ENCODE data around the gene MBD3L2. TPM values are rescaled to one million over a fixed set of nuclear protein-coding genes. Genes with fewer than 3 reads are reported as not detected.

MBD3L2 gene
- not detected in 5 replicates for total RNA-seq (2022; extraction: Qiagen RNA extraction)

DNA sequence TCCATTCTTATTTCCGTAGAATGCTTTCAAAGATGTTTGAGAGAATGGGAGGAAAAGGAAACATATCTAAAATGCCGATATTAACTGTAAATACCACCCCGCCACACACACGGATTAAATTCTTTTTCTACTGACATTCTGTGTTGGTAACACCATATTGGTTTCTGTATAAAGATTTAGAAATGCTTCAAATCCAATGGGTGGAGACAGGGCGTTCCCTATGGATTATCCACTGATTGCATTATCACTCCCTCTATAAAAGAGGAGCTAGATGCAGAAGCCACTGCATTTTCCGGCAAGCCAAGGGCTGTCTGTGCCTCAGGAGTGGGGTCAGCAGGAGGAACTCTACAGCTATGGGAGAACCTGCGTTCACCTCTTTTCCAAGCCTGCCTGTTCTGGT is at the start of gene MBD3L2:
TSS of gene MBD3L2 (plus strand) at position 301 of the 400 bp plus-strand sequence. CDS start at position 354, 53 bp downstream.

DNA sequence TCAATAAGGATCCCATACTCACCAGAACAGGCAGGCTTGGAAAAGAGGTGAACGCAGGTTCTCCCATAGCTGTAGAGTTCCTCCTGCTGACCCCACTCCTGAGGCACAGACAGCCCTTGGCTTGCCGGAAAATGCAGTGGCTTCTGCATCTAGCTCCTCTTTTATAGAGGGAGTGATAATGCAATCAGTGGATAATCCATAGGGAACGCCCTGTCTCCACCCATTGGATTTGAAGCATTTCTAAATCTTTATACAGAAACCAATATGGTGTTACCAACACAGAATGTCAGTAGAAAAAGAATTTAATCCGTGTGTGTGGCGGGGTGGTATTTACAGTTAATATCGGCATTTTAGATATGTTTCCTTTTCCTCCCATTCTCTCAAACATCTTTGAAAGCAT is 27.8 kb upstream of the MBD3L2 start, which contains the start of gene MBD3L2B:
TSS of gene MBD3L2B (minus strand) at position 101 of the 400 bp plus-strand sequence. CDS start at position 67, 34 bp downstream.

GRCh38 chr19:7030278-7030677 is 18.8 kb upstream of the MBD3L2 start, which contains the start of gene MBD3L5:
Gene MBD3L5, plus strand, starts transcription at chr19:7030578. Its CDS starts 34 bp downstream, at chr19:7030612.

DNA sequence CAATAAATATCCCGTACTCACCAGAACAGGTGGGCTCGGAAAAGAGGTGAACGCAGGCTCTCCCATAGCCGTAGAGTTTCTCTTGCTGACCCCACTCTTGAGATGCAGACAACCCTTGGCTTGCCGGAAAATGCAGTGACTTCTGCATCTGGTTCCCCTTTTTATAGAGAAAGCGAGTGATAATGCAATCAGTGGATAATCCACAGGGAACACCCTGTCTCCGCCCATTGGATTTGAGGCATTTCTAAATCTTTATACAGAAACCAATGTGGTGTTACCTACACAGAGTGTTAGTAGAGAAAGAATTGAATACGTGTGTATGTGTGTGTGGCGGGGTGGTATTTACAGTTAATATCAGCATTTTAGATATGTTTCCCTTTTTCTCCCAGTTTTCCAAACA is 9.0 kb upstream of the MBD3L2 start, which contains the start of gene MBD3L4:
TSS of gene MBD3L4 (minus strand) at position 101 of the 400 bp plus-strand sequence. CDS start at position 66, 35 bp downstream.

DNA sequence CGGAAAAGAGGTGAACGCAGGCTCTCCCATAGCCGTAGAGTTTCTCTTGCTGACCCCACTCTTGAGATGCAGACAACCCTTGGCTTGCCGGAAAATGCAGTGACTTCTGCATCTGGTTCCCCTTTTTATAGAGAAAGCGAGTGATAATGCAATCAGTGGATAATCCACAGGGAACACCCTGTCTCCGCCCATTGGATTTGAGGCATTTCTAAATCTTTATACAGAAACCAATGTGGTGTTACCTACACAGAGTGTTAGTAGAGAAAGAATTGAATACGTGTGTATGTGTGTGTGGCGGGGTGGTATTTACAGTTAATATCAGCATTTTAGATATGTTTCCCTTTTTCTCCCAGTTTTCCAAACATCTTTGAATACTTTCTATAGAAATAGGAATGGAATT is 9.5 kb downstream of the MBD3L2 start, which contains the start of gene MBD3L3:
TSS of gene MBD3L3 (minus strand) at position 101 of the 400 bp plus-strand sequence. CDS start at position 30, 71 bp downstream.

DNA sequence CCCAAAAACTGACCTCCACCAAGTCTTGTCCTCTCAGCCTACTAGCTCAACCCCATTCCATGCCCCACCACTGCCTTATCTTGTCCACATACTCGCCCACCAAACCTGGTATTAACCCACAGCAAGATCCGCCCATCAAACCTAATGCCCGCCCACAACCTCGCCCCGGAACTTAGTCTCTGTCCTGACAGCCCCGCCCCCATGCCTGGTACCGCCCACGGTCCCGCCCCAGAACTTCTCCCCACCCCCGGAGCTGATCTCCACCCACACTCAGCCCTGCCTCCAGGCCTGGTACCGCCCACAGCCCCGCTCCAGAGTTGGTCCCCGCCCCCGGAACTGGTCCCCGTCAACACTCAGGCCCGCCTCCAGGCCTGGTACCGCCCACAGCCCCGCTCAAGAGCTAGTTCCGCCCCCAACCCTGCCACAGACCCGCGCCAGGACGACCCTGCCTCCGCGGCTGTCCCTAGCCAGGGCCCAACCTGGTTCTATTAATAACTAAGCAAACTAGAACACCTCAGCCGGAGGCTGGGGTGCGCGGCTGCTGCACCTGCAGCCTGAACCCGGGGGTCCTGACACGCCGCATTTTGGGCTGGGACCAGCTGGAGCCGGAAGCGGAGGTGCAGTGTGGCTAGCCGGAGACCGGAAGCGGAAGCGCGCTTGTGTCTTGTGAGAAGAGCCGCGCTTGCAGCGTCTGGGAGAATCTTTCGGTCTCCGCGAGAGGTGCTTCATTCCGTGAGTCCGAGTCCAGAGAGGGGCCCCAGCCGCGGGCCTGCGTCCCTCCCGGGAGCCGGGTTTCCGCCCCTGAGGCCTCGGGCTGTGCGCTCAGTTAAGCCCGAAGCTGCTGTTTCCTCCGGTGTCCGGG is 20.2 kb downstream of the MBD3L2 start, which contains the start of gene ZNF557:
TSS of gene ZNF557 (plus strand) at position 662 of the 862 bp plus-strand sequence. CDS start 5,372 bp downstream, outside the sequence.

Other genes with a start within 250 kb of the MBD3L2 start
- 4.1 to 5.5 TPM (median 4.7 TPM) in 5 replicates for gene ADGRE1, start 161.7 kb upstream of the MBD3L2 start, total RNA-seq (2022; extraction: Qiagen RNA extraction)
- gene MBD3L2B, start 27.9 kb upstream of the MBD3L2 start, total RNA-seq (2022; extraction: Qiagen RNA extraction) = not detected in 5 replicates
- not detected in 5 replicates for gene MBD3L5, start 18.7 kb upstream of the MBD3L2 start, total RNA-seq (2022; extraction: Qiagen RNA extraction)
- not detected in 5 replicates for gene MBD3L4, start 9.1 kb upstream of the MBD3L2 start, total RNA-seq (2022; extraction: Qiagen RNA extraction)
- 0.12 TPM in 1 of 5 replicates, not detected in the others for gene MBD3L3, start 9.4 kb downstream of the MBD3L2 start, total RNA-seq (2022; extraction: Qiagen RNA extraction)
- 2.3 to 2.9 TPM (median 2.8 TPM) in 5 replicates for gene ZNF557, start 20.4 kb downstream of the MBD3L2 start, total RNA-seq (2022; extraction: Qiagen RNA extraction)
- gene INSR, start 245.1 kb downstream of the MBD3L2 start, total RNA-seq (2022; extraction: Qiagen RNA extraction) = 2.4 to 3.8 TPM (median 3.3 TPM) in 5 replicates

Data from A549 treated with Hydrocortisone at 1 μM for 4 hours (cell line).